Cardiac muscle cell (in vitro differentiated cells and primary cell): Measurements from ENCODE around the gene ANO6. TPM values are rescaled to one million over a fixed set of nuclear protein-coding genes. Genes with fewer than 3 reads are reported as not detected.

Experiments used
- DNase-seq, 2 donors: peaks; one replicate each; pipeline versions ENCODE4 v3.0.0 to v3.0.0-alpha.2; 2010 to 2017; ENCODE audit warnings: low read depth in 1 of 2, low spot score in 1 of 2
- H3K27ac ChIP-seq: fragments of 200-600 bp; sonication (generic); 2 replicates; pipeline ENCODE4 v1.5.1; 2016
- H3K27me3 ChIP-seq: fragments of 200-600 bp; sonication (generic); 2 replicates; pipeline ENCODE4 v1.6.0; 2016; ENCODE audit warnings: control low read depth
- H3K36me3 ChIP-seq: fragments of 200-600 bp; sonication (generic); 2 replicates; pipeline ENCODE4 v1.5.1; 2016; ENCODE audit warnings: control low read depth
- H3K4me1 ChIP-seq: fragments of 200-600 bp; sonication (generic); 2 replicates; pipeline ENCODE4 v1.8.1; 2017; ENCODE audit warnings: low read depth, mild to moderate bottlenecking, mixed run types
- H3K4me3 ChIP-seq: fragments of 200-600 bp; sonication (generic); 2 replicates; pipeline ENCODE4 v1.5.1; 2016; ENCODE audit warnings: mild to moderate bottlenecking
- H3K9me3 ChIP-seq: fragments of 200-600 bp; sonication (generic); 2 replicates; pipeline ENCODE4 v1.5.1; 2017; ENCODE audit warnings: low read depth, mild to moderate bottlenecking, control low read depth
- CTCF ChIP-seq: IDR thresholded peaks from 2 replicates; pipeline ENCODE4 v1.5.1; 2012; ENCODE audit warnings: low read depth, mild to moderate bottlenecking, low read length
- polyA plus RNA-seq: library from polyadenylated mRNA; unstranded; fragments of >200 nt; fragmentation: Nextera tagmentation; extraction: Ambion mirVana; gene quantifications from 2 replicates; pipeline ENCODE4 v1.2.1, GENCODE V29; 2016
- total RNA-seq: library from RNA; depleted of rRNA; stranded (reverse); fragments of >200 nt; gene quantifications from 2 replicates; pipeline ENCODE4 v1.2.3, GENCODE V29; 2016

The ANO6 gene
- total and polyA plus RNA-seq, 2 experiments from 2014 or later: 36.0 to 50.8 TPM

GRCh38 chr12:45244561-45245343 lies 28.9 kb downstream of the ANO6 start:
- Histone ChIP-seq H3K4me3 (no peak overlapping the region), H3K27ac (no peak overlapping the region), H3K4me1 (no peaks in the 10 kb centered on the region), H3K27me3 (no peaks in the 10 kb centered on the region), H3K36me3 (no peaks in the 10 kb centered on the region), H3K9me3 (no peaks in the 10 kb centered on the region)
- peak in 1 of 2 donors; percentile 77 for DNase-seq
- TF ChIP-seq CTCF: no peak

GRCh38 chr12:45246236-45246635 lies 30.3 kb downstream of the ANO6 start:
- no peak for TF ChIP-seq CTCF
- Histone ChIP-seq H3K4me3 (no peak overlapping the region), H3K36me3 (no peaks in the 10 kb centered on the region), H3K27me3 (no peaks in the 10 kb centered on the region), H3K27ac (no peak overlapping the region), H3K9me3 (no peaks in the 10 kb centered on the region), H3K4me1 (no peaks in the 10 kb centered on the region)
- no peak for DNase-seq

- no peak for DNase-seq
- H3K4me3 ChIP-seq: no peak overlapping the region
- H3K27me3 ChIP-seq: no peaks in the 10 kb centered on the region
- no peaks in the 10 kb centered on the region for H3K36me3 ChIP-seq
- no peaks in the 10 kb centered on the region for H3K9me3 ChIP-seq
- no peak overlapping the region for H3K27ac ChIP-seq
- TF ChIP-seq CTCF: no peak
- no peaks in the 10 kb centered on the region for H3K4me1 ChIP-seq
These were observed 31.7 kb downstream of the ANO6 start for GRCh38 chr12:45247589-45247988.

- H3K9me3 ChIP-seq: no peaks in the 10 kb centered on the region
These were observed 32.2 kb downstream of the ANO6 start for GRCh38 chr12:45248095-45248494.

GRCh38 chr12:45254254-45254653 lies 38.4 kb downstream of the ANO6 start:
- no peaks in the 10 kb centered on the region for H3K27me3 ChIP-seq
- no peaks in the 10 kb centered on the region for H3K9me3 ChIP-seq
- peaks cover 3% of the 10 kb centered on the region for H3K4me1 ChIP-seq
- no peak for TF ChIP-seq CTCF
- DNase-seq: no peak
- H3K36me3 ChIP-seq: no peaks in the 10 kb centered on the region
- H3K27ac ChIP-seq: no peak overlapping the region
- H3K4me3 ChIP-seq: no peak overlapping the region

More at GRCh38 chr12:45248095-45248494, 32.2 kb downstream of the ANO6 start:
- DNase-seq: no peak
- no peaks in the 10 kb centered on the region for H3K36me3 ChIP-seq
- H3K4me1 ChIP-seq: no peaks in the 10 kb centered on the region
- no peak overlapping the region for H3K4me3 ChIP-seq
- TF ChIP-seq CTCF: no peak
- no peaks in the 10 kb centered on the region for H3K27me3 ChIP-seq
- no peak overlapping the region for H3K27ac ChIP-seq
